ENCODE measurements around the gene DDC. TPM values are rescaled to one million over a fixed set of nuclear protein-coding genes. Genes with fewer than 3 reads are reported as not detected.

The DDC gene
- total RNA-seq, 2 donors from 2014 or later = 6.6 to 17.1 TPM

DNA sequence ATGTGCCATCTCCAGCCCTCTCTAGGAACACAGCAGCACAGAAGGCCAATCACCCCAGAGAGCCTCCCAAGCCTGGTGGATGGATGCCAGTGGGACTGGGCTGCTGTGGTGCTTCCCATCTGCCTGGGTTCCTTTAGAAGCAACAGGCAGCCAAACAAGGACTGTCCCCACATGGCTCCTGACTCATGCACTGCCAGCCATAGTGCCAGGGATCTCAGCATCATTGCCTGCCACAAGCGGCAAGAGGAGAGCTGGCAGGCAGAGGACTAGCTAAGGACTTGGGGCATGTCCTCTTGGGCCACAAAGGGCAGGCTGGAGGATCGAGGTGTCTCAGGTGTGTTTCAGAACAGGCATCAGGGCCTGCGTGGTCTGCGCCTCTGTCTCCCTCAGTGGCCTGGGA is 91.7 kb downstream of the DDC start:
- DNase-seq = no peak
- H3K27me3 ChIP-seq = no peaks in the 10 kb centered on the region
- WGBS, 2 donors = 94% methylated on average over 4 of the region's 4 CpGs; no CpG with 5 or more reads in 1 of the 2 donors
- ATAC-seq = no peak
- TF ChIP-seq, protein P1, sequence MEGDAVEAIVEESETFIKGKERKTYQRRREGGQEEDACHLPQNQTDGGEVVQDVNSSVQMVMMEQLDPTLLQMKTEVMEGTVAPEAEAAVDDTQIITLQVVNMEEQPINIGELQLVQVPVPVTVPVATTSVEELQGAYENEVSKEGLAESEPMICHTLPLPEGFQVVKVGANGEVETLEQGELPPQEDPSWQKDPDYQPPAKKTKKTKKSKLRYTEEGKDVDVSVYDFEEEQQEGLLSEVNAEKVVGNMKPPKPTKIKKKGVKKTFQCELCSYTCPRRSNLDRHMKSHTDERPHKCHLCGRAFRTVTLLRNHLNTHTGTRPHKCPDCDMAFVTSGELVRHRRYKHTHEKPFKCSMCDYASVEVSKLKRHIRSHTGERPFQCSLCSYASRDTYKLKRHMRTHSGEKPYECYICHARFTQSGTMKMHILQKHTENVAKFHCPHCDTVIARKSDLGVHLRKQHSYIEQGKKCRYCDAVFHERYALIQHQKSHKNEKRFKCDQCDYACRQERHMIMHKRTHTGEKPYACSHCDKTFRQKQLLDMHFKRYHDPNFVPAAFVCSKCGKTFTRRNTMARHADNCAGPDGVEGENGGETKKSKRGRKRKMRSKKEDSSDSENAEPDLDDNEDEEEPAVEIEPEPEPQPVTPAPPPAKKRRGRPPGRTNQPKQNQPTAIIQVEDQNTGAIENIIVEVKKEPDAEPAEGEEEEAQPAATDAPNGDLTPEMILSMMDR (IDR thresholded peaks at IDR 0.05) = no peak
- no peak for TF ChIP-seq POLR2A (IDR thresholded peaks at IDR 0.05)
- no peak overlapping the region for H3K27ac ChIP-seq
- H3K36me3 ChIP-seq (replicated peaks in 1 of 2; ENCODE audit: insufficient read depth in 1 of 2, low read depth in 2 of 2) = no peaks in the 10 kb centered on the region
- intact Hi-C loops (cut with DNase I) = loop anchor here (10.0 kb wide), 2 partner anchors 121 to 681 kb away; no protein-coding TSS in a partner anchor
- H3K4me1 ChIP-seq = no peaks in the 10 kb centered on the region
- no peaks in the 10 kb centered on the region for H3K9me3 ChIP-seq
- no peak overlapping the region for H3K4me3 ChIP-seq

DNA sequence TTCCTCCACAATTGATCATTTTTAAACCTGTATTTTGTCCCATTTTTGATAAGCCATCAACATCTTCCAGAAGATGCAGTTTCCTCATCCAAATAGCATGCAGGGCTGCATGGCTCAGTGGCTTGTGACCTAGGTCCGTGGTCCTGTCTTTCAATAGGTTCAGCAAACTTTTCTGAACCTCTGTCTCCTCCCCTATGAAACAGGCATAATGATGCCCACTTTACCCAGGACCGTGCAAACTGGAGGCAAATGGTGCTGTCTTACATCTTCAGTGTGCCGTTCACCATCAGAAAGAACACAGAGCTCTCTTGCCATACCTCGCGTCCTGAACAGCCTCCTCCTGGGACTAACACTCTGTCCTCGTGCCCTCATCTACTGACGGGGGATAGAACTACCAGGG is 92.8 kb downstream of the DDC start:
- no peaks in the 10 kb centered on the region for H3K9me3 ChIP-seq
- no peaks in the 10 kb centered on the region for H3K36me3 ChIP-seq (replicated peaks in 1 of 2; ENCODE audit: insufficient read depth in 1 of 2, low read depth in 2 of 2)
- no peaks in the 10 kb centered on the region for H3K27me3 ChIP-seq
- no peak overlapping the region for H3K27ac ChIP-seq
- H3K4me3 ChIP-seq = no peak overlapping the region
- ATAC-seq (no peak), DNase-seq (no peak)
- 92 to 94% methylated on average over 7 of the region's 7 CpGs for WGBS, 2 donors
- intact Hi-C loops (cut with DNase I) = loop anchor here (10.0 kb wide), 2 partner anchors 122 to 682 kb away; no protein-coding TSS in a partner anchor
- H3K4me1 ChIP-seq = peaks cover 6% of the 10 kb centered on the region
- TF ChIP-seq, protein P1 (IDR thresholded peaks at IDR 0.05) = no peak

DNA sequence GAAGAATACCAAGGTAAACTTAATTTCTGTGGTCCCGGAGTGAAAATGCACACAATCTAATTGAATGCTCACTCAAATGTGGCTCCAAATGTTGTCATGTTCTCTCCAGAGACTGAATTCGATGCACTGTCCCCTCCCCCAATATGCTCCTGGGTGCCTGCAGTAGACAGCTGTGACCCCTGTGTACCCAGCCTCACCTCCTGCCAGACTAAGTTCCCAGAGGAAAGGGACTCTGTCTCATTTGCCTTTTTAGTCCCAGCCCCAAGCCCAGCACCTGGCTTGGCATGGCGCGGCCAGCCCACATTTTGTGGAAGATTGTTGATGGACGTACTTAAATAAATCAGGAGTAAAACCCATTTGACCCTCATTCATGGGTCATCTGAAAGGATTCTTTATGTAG is 93.2 kb downstream of the DDC start:
- no peak for DNase-seq
- Histone ChIP-seq H3K36me3 (replicated peaks in 1 of 2; ENCODE audit: insufficient read depth in 1 of 2, low read depth in 2 of 2) (no peaks in the 10 kb centered on the region), H3K4me1 (peaks cover 6% of the 10 kb centered on the region), H3K9me3 (no peaks in the 10 kb centered on the region), H3K27me3 (no peaks in the 10 kb centered on the region), H3K27ac (no peak overlapping the region), H3K4me3 (no peak overlapping the region)
- TF ChIP-seq, protein P1 (IDR thresholded peaks at IDR 0.05) = no peak
- no peak for TF ChIP-seq POLR2A (IDR thresholded peaks at IDR 0.05)
- WGBS, 2 donors = 88 to 95% methylated on average over 5 of the region's 5 CpGs
- intact Hi-C loops (cut with DNase I) = loop anchor here (10.0 kb wide), 2 partner anchors 123 to 683 kb away; no protein-coding TSS in a partner anchor
- ATAC-seq = no peak

DNA sequence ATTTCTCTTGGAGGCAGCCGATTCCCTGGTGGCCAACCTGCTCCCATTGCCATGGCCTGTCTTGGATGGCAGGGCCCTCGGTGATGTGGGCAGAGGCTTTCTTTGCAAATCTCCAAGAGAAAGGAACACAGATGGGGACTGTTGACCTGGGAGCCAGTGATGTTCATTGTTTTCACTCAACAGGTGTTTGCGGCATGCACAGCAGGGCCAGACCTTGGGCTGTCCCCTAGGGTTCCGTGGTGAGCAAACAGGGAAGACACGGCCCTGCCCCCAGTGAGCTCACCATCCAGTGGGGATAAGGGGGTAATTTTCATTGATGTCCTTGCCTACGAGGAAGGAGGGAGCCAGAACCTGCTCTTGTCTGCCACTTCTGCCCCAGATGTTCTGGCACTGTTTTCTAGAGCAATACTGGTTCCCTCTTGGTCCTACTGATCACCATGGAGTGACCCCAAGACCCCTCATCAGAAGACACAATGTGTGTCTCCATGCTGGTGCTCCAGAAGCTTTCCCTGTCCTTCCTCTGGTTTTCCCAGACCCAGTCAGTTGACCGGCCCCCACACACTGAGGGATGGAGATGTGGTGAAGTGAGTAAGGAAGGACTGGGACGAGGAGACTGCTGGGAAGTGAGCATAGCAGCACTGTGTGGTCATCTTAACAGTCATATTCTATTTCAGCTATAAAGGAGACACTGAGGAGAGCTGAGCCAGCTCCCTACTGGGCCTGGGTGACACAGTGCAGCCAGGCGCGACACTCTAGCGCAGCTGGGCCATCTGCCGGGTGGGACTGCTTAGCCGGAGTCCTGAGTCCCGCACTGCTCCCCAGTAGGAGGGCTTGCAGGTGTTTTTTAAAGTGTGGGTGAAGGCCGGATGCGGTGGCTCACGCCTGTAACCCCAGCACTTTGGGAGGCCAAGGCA is 94.7 kb downstream of the DDC start:
- no peak overlapping the region for H3K4me3 ChIP-seq
- no peaks in the 10 kb centered on the region for H3K36me3 ChIP-seq (replicated peaks in 1 of 2; ENCODE audit: insufficient read depth in 1 of 2, low read depth in 2 of 2)
- intact Hi-C loops (cut with DNase I) = loop anchor here (10.0 kb wide), 2 partner anchors 124 to 684 kb away; no protein-coding TSS in a partner anchor
- H3K9me3 ChIP-seq = no peaks in the 10 kb centered on the region
- H3K27me3 ChIP-seq = no peaks in the 10 kb centered on the region
- WGBS, 2 donors = 89 to 92% methylated on average over 17 of the region's 17 CpGs
- ATAC-seq (no peak), DNase-seq (no peak)
- H3K27ac ChIP-seq = no peak overlapping the region
- TF ChIP-seq POLR2A (IDR thresholded peaks at IDR 0.05) = no peak
- TF ChIP-seq, protein P1 (IDR thresholded peaks at IDR 0.05) = no peak
- peaks cover 6% of the 10 kb centered on the region for H3K4me1 ChIP-seq
